Heart left ventricle (tissue), 16 donors: ENCODE data around the gene KCNQ4. TPM values are rescaled to one million over a fixed set of nuclear protein-coding genes. Genes with fewer than 3 reads are reported as not detected.

ENCODE experiments used
- ATAC-seq, 4 donors: fragments of 200-7000 bp; cut with Tn5 transposase; one replicate each; pipeline ENCODE4 v1.9.1; 2020 to 2022; ENCODE audit warnings: moderate library complexity in 4 of 4, mild to moderate bottlenecking in 3 of 4, moderate number of reproducible peaks in 1 of 4
- DNase-seq, 5 donors: peaks; one replicate each; pipeline ENCODE4 v3.0.0-alpha.2; 2020
- H3K27ac ChIP-seq, 12 donors: fragments of 200-600 bp; sonication (generic) in 4 of 12; one replicate each; pipeline versions ENCODE4 v1.5.0 to v1.8.0; 2016 to 2022; ENCODE audit warnings: mild to moderate bottlenecking in 2 of 12
- H3K27me3 ChIP-seq, 9 donors: fragments of 200-600 bp; sonication (generic) in 2 of 9; one replicate each; pipeline versions ENCODE4 v1.5.1 to v1.8.0; 2016 to 2022; ENCODE audit warnings: mild to moderate bottlenecking in 3 of 9
- H3K36me3 ChIP-seq, 9 donors: fragments of 200-600 bp; sonication (generic) in 2 of 9; one replicate each; pipeline versions ENCODE4 v1.5.0 to v1.8.0; 2018 to 2022; ENCODE audit warnings: mild to moderate bottlenecking in 2 of 9
- H3K4me1 ChIP-seq, 12 donors: fragments of 200-600 bp; sonication (generic) in 4 of 12; one replicate each; pipeline versions ENCODE4 v1.5.0 to v1.8.0; 2016 to 2022; ENCODE audit warnings: mild to moderate bottlenecking in 3 of 12
- H3K4me3 ChIP-seq, 12 donors: fragments of 200-600 bp; sonication (generic) in 4 of 12; one replicate each; pipeline versions ENCODE4 v1.5.0 to v1.8.0; 2017 to 2022; ENCODE audit warnings: mild to moderate bottlenecking in 9 of 12, moderate library complexity in 4 of 12
- H3K9me3 ChIP-seq, 12 donors: fragments of 200-600 bp; sonication (generic) in 4 of 12; one replicate each; pipeline versions ENCODE4 v1.5.0 to v1.8.0; 2016 to 2022; ENCODE audit warnings: mild to moderate bottlenecking in 1 of 12
- POLR2A ChIP-seq, 2 donors: fragments of 450-650 bp; IDR thresholded peaks; one replicate each; pipeline ENCODE4 v1.6.1; 2017; ENCODE audit warnings: antibody characterized with exemption in 2 of 2, mild to moderate bottlenecking in 2 of 2, moderate library complexity in 2 of 2
- WGBS, 4 donors: extraction: QIAGEN DNeasy Blood & Tissue Kit in 2 of 4; methylation state at CpG; one replicate each; pipeline versions ENCODE4 v1.1.5 to v1.1.7; 2013 to 2018; 5-methylcytosine and 5-hydroxymethylcytosine counted together
- intact Hi-C, 10 donors: fragments of 100-400 bp; cut with DNase I; formaldehyde crosslinking; loops; one replicate each; pipeline versions ENCODE4 v1.11.1 to v1.14.2; 2022
- polyA plus RNA-seq, 2 donors: library from polyadenylated mRNA; stranded (reverse); fragments of 200-250 nt; gene quantifications; one replicate each; pipeline ENCODE4 v1.2.3, GENCODE V29; 2013
- total RNA-seq, 9 donors: library from RNA; depleted of rRNA in 2 of 9; stranded (reverse); fragments of >200 nt in 2 of 9; fragmentation: NEBNext Ultra II Directional in 3 of 9; extraction: Animal tissue kit (Norgen Biotek cat#: 25700) in 3 of 9; gene quantifications; one replicate each; pipeline versions ENCODE4 v1.1.0 to v1.2.4, GENCODE V29; 2016 to 2023
- TF ChIP-seq, protein P1 (sequence below), 12 donors: fragments of 200-600 bp; sonication (generic) in 4 of 12; IDR thresholded peaks; one replicate each; pipeline versions ENCODE4 v1.5.0 to v1.8.0; 2018 to 2022; ENCODE audit warnings: antibody characterized with exemption in 12 of 12, mild to moderate bottlenecking in 5 of 12
- donor health status: ischemic (EF 13 %, LVEDD 7.1; RV severe dilation, severe dysfunction).
- donor health status: healthy with polysubstance abuse.
- donor health status: DM: no; HTN: yes; CAD: no.
- donor health status: DM: no; HTN: no; CAD: no.
- donor health status: ischemic (EF 25% LVEDD 6.9; RV normal size, moderate dysfunction).
- donor health status: ischemic (EF 25% LVEDD 5.7; RV mildly dilated, moderate dysfunction).
- donor health status: healthy.
- donor health status: DM: yes; HTN: yes; CAD: no.
- donor health status: ischemic (EF 35%, LVEDD 5.7; RV mildly dilated, moderate dysfunction).
- donor health status: nonischemic (EF 11% LVEDD 7.7; RV severe dilation, severe dysfunction).
- donor health status: DM: yes; HTN: yes; CAD: no.
- donor health status: PGD.
- donor health status: ischemic (EF 29% LVEDD 5.4; RV normal size, mild dysfunction).
- donor health status: nonischemic (EF 23%, LVEDD 6.1; RV moderate dilation, normal function).

KCNQ4 gene
- total and polyA plus RNA-seq, 11 donors: 1.3 to 4.4 (median 1.9) TPM

DNA sequence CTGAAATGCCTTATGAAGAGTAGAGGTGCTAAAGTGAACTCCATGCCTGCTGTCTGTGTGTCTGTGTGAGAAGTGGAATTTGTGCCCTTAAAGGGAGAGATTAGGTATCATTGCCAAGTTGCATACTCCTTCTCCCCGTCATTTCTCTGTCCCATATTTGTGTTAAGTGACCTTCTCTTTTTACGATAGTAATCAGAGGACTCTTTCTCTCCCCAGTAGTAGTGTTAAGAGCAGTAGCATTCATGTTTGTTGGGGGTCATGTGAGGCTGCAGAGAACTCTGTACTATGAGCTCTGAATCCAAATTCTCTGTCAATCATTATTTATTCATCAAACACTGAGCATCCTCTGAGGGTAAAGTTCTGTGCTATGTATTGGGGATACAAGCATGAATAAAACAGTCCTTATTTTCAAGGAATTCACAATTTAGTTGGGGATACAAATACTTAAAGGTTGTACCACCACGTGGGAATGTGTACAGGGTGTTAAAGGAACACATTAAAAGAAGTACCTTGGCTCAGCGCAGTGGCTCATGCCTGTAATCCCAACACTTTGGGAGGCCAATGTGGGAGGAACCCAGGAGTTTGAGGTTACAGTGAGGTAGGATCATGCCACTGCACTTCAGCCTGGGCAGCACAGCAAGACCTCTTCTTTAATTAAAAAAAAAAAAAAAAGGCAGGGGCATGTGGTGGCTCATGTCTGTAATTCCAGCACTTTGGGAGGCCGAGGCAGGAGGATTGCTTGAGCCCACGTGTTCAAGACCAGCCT lies 24.8 kb upstream of the KCNQ4 start:
- no peak for DNase-seq
- H3K27ac ChIP-seq: peak overlapping the region in 1 of 12 donors; percentile 34
- H3K4me1 ChIP-seq: peaks cover 0 to 48% (median 15%) of the 10 kb centered on the region in 12 donors
- WGBS, 4 donors: 82 to 89% (median 84%) methylated on average over 6 of the region's 6 CpGs
- TF ChIP-seq POLR2A (IDR thresholded peaks at IDR 0.05): no peak
- TF ChIP-seq, protein P1, sequence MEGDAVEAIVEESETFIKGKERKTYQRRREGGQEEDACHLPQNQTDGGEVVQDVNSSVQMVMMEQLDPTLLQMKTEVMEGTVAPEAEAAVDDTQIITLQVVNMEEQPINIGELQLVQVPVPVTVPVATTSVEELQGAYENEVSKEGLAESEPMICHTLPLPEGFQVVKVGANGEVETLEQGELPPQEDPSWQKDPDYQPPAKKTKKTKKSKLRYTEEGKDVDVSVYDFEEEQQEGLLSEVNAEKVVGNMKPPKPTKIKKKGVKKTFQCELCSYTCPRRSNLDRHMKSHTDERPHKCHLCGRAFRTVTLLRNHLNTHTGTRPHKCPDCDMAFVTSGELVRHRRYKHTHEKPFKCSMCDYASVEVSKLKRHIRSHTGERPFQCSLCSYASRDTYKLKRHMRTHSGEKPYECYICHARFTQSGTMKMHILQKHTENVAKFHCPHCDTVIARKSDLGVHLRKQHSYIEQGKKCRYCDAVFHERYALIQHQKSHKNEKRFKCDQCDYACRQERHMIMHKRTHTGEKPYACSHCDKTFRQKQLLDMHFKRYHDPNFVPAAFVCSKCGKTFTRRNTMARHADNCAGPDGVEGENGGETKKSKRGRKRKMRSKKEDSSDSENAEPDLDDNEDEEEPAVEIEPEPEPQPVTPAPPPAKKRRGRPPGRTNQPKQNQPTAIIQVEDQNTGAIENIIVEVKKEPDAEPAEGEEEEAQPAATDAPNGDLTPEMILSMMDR (IDR thresholded peaks at IDR 0.05): no peak
- H3K36me3 ChIP-seq: peaks cover 0 to 100% (median 98%) of the 10 kb centered on the region in 9 donors
- H3K27me3 ChIP-seq: no peaks in the 10 kb centered on the region
- H3K9me3 ChIP-seq: no peaks in the 10 kb centered on the region
- H3K4me3 ChIP-seq: no peak overlapping the region
- intact Hi-C loops: no loop called here
- peak in 2 of 4 donors; percentile 5 to 12 for ATAC-seq

GRCh38 chr1:40760984-40761383 lies 22.6 kb upstream of the KCNQ4 start:
- no peak overlapping the region for H3K4me3 ChIP-seq
- H3K27ac ChIP-seq: no peak overlapping the region
- WGBS, 4 donors: 28 to 72% (median 49%) methylated on average over 3 to 4 of the region's 4 CpGs
- peaks cover 0 to 37% (median 11%) of the 10 kb centered on the region in 12 donors for H3K4me1 ChIP-seq
- H3K36me3 ChIP-seq: peaks cover 0 to 100% (median 98%) of the 10 kb centered on the region in 9 donors
- TF ChIP-seq, protein P1 (IDR thresholded peaks at IDR 0.05): no peak
- no peak for TF ChIP-seq POLR2A (IDR thresholded peaks at IDR 0.05)
- intact Hi-C loops: loop anchor here in 1 of 10 donors (10.0 kb wide), 1 partner anchor 136 kb away; no protein-coding TSS in a partner anchor
- DNase-seq (no peak), ATAC-seq (peak in 1 of 4 donors; percentile 41)
- H3K27me3 ChIP-seq: no peaks in the 10 kb centered on the region
- no peaks in the 10 kb centered on the region for H3K9me3 ChIP-seq

DNA sequence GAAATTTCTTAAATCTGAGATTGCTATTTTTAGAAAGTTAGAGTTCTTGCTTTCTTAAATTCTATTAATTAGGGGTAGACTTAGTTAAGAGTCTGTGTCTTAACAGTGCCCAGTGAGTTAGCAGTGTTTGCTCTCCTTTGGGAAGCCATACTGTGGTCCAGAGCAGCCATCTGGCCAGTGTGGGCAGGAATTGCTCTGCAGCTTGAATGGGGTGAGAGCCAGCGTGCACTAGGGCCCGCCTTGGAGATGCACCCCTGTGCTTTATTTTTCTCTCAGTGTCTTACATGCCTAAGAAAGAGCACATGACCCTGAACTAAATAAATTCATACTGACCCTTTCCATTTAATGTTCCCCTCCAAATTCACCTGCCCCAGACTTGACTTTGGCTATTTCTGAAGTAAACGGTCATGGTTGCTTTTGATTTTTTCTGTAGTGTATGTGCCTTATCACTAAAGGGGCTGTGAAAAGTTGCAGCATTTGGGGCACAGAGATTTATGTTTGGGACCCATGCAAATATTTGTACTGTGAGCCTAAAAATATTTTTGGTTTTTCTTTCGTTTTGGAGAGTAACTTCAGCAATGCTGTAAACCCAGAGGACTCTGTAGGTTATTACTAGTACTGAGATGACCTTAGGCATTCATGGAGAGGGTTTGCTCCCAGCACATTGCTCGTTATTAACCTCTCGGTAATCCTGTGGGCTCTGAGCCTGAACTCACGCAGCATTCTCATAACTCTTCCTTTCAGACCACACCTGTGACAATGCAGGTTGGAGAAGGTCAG lies 21.3 kb upstream of the KCNQ4 start:
- no peak overlapping the region for H3K27ac ChIP-seq

More for the DNA sequence above, 21.3 kb upstream of the KCNQ4 start:
- Histone ChIP-seq H3K4me1 (peaks cover 0 to 45% (median 11%) of the 10 kb centered on the region in 12 donors), H3K36me3 (peaks cover 0 to 100% (median 98%) of the 10 kb centered on the region in 9 donors), H3K4me3 (no peak overlapping the region), H3K27me3 (no peaks in the 10 kb centered on the region), H3K9me3 (no peaks in the 10 kb centered on the region)
- 66 to 76% (median 73%) methylated on average over 7 of the region's 7 CpGs for WGBS, 4 donors
- TF ChIP-seq, protein P1 (IDR thresholded peaks at IDR 0.05): no peak
- TF ChIP-seq POLR2A (IDR thresholded peaks at IDR 0.05): no peak
- ATAC-seq (no peak), DNase-seq (no peak)
- intact Hi-C loops: loop anchor here in 1 of 10 donors (10.0 kb wide), 1 partner anchor 138 kb away; no protein-coding TSS in a partner anchor
